ENCODE results near the gene CHST12.

DNA sequence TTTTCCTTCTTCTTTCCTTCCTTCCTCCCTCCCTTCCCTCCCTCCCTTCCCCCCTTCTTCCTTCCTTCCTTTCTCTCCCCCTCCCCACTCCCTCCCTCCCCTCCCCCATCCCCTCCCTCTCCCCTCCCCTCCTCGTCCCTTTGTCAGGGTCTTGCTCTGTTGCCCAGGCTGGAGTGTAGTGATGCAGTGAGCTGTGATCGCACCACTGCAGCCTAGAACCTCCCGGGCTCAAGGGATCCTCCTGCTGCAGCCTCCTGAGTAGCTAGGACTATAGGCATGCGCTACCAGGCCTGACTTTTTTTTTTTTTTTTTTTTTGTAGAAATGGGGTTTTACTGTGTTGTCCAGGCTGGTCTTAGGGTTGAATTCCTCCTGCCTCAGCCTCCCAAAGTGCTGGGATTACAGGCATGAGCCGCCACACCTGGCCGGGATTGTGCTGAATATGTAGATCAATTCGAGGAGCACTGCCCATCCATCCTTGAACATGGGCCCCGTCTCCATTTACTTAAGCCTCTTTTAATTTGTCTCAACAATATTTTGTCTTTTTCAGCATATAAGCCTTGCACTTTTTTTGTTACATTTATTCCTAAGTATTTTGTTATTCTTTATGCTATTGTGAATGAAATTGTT, 49.3 kb downstream of the CHST12 start:
- TF ChIP-seq POLR2A (IDR thresholded peaks at IDR 0.05) (no peak), POLR2AphosphoS5 (IDR thresholded peaks at IDR 0.05) (no peak), CTCF (IDR thresholded peaks at IDR 0.05) (no peak), EP300 (IDR thresholded peaks at IDR 0.05) (no peak)
